Measurements from ENCODE around the gene RGL3. TPM values are rescaled to one million over a fixed set of nuclear protein-coding genes. Genes with fewer than 3 reads are reported as not detected.
"Not testable (repeated sequence)": the region's sequence is repeated elsewhere in the genome, so short reads cannot be mapped to it uniquely, and the experiment has no call there.

RGL3 gene, protein sequence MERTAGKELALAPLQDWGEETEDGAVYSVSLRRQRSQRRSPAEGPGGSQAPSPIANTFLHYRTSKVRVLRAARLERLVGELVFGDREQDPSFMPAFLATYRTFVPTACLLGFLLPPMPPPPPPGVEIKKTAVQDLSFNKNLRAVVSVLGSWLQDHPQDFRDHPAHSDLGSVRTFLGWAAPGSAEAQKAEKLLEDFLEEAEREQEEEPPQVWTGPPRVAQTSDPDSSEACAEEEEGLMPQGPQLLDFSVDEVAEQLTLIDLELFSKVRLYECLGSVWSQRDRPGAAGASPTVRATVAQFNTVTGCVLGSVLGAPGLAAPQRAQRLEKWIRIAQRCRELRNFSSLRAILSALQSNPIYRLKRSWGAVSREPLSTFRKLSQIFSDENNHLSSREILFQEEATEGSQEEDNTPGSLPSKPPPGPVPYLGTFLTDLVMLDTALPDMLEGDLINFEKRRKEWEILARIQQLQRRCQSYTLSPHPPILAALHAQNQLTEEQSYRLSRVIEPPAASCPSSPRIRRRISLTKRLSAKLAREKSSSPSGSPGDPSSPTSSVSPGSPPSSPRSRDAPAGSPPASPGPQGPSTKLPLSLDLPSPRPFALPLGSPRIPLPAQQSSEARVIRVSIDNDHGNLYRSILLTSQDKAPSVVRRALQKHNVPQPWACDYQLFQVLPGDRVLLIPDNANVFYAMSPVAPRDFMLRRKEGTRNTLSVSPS
- total RNA-seq: 8.6 TPM
- long read RNA-seq, partial matches to known transcripts: 3 of 13 reads
- long read RNA-seq, other reads (novel, unspliced or antisense): 10 of 13 reads

DNA sequence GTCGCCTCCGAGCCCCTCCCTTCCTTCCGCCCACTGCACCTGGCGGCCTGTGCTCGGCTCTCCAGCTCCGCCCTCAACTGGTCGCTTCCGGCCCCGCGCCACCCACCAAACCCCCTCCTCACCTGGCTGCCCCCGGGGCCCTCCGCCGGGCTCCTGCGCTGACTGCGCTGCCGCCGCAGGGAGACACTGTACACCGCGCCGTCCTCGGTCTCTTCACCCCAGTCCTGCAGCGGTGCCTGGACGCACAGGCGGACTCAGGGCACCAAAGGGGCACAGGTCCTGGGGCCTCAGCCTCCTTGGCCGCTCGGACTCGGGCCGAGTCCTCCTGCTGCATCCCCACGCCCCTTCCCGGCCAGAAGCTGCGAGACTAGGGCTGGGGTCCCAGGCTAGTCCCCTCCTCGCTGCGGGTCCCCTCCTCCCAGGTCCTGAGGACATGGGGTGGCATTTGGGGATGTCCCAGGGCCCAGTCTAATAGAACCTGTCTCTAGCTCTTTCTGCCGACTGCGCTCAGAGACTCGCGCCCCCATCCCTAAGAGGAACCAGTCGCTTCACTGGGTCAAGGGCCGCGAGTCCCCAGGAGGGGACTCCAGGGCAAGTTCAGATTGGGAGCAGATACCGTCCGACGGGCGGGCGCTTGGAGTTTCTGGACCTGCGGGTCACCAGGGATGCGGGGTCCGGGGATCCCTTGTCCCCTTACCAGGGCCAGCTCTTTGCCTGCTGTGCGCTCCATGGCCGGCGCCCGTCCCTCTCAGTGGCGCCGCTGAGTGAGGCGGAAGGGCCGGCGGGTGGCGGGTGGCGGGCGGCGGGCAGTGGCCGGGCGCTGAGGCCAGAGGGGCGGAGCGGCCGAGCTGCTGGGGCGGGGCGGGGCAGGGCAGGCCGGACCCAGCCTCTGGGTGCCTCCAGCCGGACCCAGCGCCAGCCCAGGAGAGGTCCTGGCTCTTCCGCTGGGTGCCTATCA is at the start of gene RGL3:
Gene RGL3, minus strand, starts transcription at position 766 of the 958 bp plus-strand sequence. Its CDS starts 36 bp downstream, at position 730.
- ATAC-seq (ENCODE audit: poor library complexity): peak; percentile 62
- intact Hi-C loops (cut with DNase I): no loop called here

DNA sequence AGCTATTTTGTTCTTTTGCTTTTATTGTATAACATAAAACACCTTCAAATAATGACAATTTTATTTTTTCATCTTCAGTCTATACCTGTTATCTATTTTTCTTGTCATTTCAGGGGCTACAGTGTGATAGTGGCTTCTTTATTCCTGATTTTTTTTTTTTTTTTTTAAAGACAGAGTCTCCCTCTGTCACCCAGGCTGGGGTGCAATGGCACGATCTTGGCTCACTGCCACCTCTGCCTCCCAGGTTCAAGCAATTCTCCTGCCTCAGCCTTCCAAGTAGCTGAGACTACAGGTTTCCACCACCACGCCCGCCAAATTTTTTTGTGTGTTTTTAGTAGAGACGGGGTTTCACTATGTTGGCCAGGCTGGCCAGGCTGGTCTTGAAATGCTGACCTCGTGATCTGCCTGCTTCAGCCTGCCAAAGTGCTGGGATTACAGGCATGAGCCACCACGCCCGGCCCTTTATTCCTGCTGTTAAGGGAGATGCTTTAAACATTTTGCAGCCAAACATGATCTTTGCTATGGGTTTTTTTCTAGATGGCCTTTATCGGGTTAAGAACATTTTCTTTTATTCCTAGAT is 49.2 kb upstream of the RGL3 start:
- intact Hi-C loops (cut with DNase I); DNase-seq; ATAC-seq (ENCODE audit: poor library complexity): not testable (repeated sequence)

More for the DNA sequence above, at the start of gene RGL3:
- DNase-seq: peak; percentile 74

DNA sequence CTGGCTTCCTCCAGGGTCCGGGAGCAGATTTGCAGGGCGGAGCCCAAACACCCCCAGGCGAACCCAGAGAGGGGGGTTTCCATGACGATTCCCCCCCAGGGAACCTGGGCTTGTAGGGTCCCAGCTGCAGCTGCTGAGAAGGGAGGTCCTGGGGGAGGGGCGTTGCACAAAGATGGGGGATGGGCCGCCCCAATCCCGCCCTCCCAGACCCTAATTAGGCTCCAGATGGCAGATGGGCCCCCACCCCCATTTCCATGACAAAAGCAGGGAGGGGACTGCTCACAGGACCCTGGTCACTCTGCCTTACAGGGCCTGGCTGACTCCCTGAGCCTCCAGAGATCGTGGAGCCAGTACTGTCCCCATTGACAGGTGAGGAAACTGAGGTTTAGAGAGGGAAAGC is 46.5 kb upstream of the RGL3 start:
- ATAC-seq (ENCODE audit: poor library complexity) (no peak), DNase-seq (no peak)
- intact Hi-C loops (cut with DNase I): no loop called here

DNA sequence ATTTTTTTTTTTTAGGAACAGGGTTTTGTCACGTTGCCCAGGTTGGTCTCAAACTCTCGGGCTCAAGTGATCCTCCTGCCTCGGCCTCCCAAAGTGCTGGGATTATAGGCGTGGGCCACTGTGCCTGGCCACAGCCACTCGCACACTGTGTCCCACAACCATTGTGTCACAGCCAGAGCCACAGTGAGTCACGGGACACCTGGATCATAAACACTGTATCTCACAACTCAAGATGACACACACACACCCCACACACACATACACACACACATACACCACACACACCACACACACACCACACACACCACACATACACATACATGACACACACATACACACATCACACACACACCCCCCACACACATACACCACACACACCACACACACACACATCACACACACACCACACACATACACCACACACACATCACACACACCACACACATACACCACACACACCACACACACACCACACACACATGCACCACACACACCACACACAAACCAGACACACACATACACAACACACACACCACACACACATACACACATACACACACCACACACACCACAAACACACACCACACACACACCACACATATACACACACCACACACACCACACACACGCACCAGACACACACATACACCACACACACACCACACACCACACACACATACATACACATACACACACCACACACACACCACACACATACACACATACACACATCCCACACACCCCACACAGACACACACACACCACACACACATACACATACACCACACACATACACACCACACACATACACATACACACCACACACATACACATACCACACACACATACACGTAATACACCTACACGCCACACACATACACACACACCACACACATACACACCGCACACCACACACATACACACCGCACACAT is 45.5 kb upstream of the RGL3 start:
- intact Hi-C loops (cut with DNase I): no loop called here

DNA sequence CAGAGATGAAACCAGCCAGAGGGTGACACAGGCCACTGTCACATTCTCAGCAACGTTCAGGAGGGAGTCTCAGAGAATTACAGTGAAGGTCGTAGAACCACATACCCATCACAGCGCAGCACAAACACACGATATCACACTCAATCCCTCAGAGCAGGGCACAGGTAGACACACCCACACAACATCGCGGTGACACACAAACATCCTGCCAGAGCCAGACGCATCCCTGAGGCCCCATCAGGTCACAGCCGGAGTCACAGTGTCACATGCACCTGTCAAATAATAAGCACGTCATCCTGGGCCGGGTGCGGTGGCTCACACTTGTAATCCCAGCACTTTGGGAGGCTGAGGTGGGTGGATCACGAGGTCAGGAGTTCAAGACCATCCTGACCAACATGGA is 44.3 kb upstream of the RGL3 start:
- DNase-seq: no peak
- ATAC-seq (ENCODE audit: poor library complexity): no peak
- intact Hi-C loops (cut with DNase I): no loop called here

More for the DNA sequence above, 45.5 kb upstream of the RGL3 start:
- DNase-seq: no peak
- no peak for ATAC-seq (ENCODE audit: poor library complexity)

DNA sequence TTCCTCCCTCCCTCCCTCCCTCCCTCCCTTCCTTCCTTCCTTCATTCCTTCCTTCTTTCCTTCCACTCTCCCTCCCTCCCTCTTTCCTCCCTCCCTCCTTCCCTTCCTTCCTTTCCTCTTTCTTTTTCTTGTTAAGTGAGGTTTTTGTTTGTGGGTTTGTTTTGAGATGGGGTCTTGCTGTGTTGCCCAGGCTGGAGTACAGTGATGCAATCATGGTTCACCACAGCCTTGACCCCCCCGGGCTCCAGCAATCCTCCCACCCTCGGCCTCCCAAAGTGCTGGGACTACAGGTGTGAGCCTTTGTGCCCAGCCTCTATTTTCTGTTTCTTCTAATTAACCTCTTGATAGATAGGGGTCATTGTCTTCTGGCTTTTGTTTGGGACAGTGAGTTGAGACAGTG is 42.3 kb upstream of the RGL3 start:
- ATAC-seq (ENCODE audit: poor library complexity) (no peak), DNase-seq (no peak)
- intact Hi-C loops (cut with DNase I): no loop called here

DNA sequence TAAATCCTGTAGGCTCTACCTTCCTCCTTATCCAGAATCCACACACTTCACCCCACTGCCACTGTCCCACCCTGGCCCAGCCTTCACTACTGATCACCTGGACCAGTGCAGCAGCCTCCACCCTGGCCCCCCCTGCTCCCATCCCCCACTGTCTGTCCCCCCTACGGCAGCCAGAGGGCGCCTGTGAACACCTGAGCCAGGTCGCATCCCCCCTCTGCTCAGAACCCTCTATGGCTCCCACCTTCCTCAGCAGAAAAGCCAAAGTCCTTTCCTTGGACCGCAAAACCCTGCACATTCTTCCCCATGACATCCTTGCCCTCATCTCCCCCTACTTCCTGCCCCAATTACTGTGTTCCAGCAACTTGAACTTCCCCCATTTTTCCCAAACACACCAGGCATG is 41.1 kb upstream of the RGL3 start:
- ATAC-seq (ENCODE audit: poor library complexity): no peak
- DNase-seq: no peak
- intact Hi-C loops (cut with DNase I): no loop called here

DNA sequence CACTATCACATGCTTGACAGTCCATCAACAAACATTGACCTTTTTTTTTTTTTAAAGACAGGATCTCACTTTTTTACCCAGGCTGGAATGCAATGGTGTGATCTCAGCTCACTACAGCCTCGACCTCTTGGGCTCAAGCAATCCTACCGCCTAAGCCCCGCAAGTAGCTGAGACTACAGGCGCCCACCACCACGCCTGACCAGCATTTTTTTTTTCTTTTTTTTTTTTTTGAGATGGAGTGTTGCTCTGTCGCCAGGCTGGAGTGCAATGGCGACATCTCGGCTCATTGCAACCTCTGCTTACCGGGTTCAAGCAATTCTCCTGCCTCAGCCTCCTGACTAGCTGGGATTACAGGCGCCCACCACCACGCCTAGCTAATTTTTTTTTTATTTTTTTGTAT is 39.8 kb upstream of the RGL3 start:
- ATAC-seq (ENCODE audit: poor library complexity); DNase-seq; intact Hi-C loops (cut with DNase I): not testable (repeated sequence)

DNA sequence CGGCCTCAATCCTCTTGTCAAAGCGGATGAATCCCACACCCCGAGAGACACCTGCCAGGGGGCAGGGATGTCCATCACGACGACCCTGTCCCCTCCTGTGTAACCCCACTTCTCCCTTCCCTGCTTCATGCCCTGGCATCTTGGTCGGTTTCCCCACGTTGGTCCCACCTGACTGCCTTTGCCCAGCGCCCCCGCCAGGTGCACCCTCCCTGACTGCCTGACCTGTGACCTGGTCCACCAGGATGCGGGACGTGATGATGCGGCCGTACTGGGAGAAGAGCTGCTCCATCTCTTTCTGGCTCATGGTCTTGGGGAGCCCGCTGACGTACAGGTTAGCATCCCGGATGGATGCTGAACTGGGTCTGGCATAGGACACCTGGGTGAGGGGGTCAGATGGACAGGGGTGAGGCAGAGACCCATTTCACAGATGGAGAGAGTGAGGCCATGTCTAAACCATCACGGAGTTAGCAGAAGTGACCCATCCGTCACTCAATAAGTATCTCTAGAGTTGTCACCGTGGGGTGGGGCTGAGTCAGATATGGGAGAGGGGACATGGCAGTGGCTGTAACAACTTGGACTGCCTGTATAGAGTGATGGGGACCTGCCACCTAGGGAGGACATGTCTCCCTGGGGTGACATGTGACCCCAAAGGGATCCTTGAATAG is 39.3 kb upstream of the RGL3 start:
- ATAC-seq (ENCODE audit: poor library complexity): no peak
- DNase-seq: no peak
- intact Hi-C loops (cut with DNase I): no loop called here

DNA sequence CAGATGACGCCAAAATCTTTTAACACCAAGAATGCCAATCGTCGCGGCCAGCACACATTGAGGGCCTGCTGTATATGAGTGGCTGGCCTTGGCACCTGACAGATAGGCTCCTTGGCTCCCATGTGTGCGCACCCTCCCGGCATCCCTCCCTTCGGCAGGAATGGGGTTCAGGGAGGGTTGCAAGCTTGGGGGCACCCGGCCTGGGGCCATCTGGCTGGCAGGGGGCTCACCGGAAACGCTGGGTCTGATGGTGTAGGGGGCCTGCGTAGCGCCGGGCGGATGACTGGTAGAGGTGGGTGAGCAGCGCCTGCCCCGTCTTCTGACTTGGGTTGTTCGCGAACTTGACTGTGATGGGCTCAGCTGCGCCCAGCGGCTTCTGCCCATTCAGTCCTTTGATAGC is 38.7 kb upstream of the RGL3 start:
- intact Hi-C loops (cut with DNase I): no loop called here
- no peak for ATAC-seq (ENCODE audit: poor library complexity)
- DNase-seq: no peak

DNA sequence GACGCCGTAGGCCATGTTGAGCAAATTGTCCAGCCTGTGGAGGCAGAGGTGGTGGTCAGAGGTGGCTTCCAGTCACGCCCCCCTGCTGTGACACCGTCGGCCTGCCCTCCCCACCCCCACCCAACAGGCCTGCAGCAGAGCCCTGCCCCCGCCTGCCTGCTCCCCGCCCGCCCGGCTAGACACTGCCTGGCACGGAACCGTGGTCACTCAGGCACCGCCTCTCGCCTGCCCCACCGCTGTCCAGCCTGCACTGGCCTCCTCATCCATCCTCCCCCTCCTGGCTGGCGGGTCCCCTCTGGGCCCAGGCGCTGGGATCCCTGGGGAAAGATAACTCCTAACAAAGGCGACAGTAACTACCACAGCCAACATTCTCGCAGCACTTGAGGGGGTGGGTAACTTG is 38.0 kb upstream of the RGL3 start:
- intact Hi-C loops (cut with DNase I): no loop called here
- ATAC-seq (ENCODE audit: poor library complexity): no peak
- no peak for DNase-seq

DNA sequence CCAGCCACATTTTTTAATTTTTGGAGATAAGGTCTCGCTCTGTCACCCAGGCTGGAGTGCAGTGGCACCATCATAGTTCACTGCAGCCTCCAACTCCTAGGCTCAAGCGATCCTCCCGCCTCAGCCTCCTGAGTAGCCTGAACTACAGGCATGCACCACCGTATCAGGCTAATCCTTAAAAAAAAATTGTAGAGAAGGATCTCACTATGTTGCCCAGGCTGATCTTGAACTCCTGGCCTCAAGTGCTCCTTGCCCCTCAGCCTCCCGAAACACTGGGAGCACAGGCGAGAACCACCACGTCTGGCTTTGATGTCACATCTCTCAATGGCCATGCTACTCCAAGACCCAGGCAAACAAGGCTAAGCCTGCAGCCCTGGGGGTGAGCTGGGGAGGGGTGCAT is 37.5 kb upstream of the RGL3 start:
- no peak for ATAC-seq (ENCODE audit: poor library complexity)
- intact Hi-C loops (cut with DNase I): no loop called here
- DNase-seq: no peak

DNA sequence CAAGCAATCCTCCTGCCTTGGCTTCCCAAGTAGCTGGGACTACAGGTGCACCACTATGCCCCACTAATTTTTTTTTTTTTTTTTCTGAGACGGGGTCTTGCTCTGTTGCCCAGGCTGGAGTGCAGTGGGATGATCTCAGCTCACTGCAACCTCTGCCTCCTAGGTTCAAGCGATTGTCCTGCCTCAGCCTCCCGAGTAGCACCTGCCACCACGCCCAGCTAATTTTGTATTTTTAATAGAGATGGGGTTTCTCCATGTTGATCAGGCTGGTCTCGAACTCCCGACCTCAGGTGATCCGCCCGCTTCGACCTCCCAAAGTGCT is 36.1 kb upstream of the RGL3 start:
- ATAC-seq (ENCODE audit: poor library complexity); intact Hi-C loops (cut with DNase I); DNase-seq: not testable (repeated sequence)

DNA sequence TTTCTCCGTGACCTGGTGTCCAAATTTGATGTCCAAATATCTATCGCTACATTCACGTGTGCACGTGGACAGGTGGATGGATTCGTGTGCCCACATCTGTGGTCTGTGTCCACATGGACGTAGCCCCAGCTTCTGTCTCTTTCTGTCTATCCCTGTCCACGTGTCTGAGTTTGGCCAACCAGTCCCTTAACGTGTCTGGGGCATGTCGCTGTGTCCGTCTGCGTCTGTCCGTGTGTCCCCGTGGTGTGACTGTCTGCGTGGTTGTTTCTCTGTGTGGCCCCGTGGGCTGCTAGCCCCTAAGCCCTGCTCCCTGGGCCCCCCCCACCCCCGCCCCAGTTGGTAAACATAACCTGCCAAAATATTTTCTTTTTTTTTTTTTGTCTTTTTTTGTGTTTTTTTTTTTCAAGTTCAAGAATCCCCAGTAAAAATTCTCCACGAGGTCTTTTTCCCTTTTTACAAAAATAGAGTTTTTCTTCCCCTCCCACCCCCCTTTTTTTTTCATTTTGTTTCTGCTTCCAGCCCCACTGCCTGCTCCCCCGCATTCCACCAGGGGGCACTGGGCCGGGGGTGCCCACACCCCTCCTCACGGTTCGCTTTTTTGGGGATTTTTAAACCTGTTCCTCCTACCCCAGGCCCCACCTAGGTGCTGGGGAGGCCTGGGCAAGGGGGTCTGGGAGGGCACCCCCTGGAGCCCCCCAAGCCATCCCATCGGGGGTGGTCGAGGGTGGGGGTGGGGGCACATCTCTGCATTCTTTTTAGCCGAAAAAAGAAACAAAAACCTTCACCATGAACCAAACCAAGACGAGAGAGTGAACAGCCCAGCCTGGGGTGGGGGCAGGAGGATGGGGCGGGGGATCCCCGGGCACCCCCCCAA is 34.6 kb upstream of the RGL3 start:
- no peak for ATAC-seq (ENCODE audit: poor library complexity)
- no peak for DNase-seq
- intact Hi-C loops (cut with DNase I): no loop called here

DNA sequence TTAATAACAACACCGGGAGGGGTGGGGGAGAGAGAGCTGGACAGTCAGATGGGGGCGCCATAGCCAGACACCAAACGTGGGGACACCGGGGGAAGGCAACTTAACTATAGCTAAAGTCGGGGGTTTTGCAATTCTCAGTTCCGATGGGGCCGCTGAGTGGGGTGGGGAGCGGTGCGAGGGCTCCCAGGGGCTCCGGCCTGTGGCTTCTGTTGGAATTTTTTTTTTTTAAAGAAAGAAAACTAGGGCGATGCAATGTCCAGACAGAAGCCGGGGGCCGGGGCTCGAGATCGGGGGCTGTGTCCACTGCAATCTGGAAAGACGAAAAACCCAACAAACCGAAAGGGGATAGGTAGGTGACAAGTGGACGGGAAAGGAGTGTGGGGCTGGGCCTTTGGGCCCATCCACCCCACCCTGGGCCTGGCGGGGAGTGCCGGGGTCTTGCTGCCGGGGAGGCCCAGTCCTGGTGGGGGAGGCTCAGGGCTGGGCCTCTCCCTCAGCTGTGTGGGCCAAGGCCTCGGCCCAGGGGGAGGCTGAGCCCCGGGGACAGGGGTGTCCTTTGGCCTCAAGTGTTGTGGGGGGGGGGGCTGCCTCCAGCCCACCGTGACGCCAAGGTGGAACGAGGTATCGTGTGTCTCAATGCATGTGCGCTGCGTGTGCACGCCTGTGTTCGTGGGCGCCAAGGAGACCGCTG is 33.7 kb upstream of the RGL3 start:
- intact Hi-C loops (cut with DNase I): no loop called here
- no peak for DNase-seq
- ATAC-seq (ENCODE audit: poor library complexity): no peak

All from Right ventricle myocardium superior (tissue), 1 donor.